Loucy (cell line): ENCODE measurements around the gene MORF4L2.
A peak's percentile ranks its signal among the peaks of the same experiment; 100 is the strongest.

Source experiments
- H2AFZ ChIP-seq: fragments of 200-600 bp; sonication (generic); 2 replicates; pipeline ENCODE4 v1.6.0; 2016; ENCODE audit warnings: antibody characterized with exemption, mild to moderate bottlenecking, low read length, moderate library complexity
- H3F3A ChIP-seq: fragments of 200-600 bp; 2 replicates; pipeline ENCODE4 v1.6.0; 2016; ENCODE audit warnings: antibody characterized with exemption, low read depth, mild to moderate bottlenecking
- H3K27me3 ChIP-seq: fragments of 200-600 bp; sonication (generic); 2 replicates; pipeline ENCODE4 v1.6.1; 2014; ENCODE audit warnings: low read length, mild to moderate bottlenecking; ENCODE audit not compliant: insufficient read depth, poor library complexity, severe bottlenecking
- H3K36me3 ChIP-seq: fragments of 200-600 bp; sonication (generic); 2 replicates; pipeline ENCODE4 v1.6.1; 2016; ENCODE audit warnings: low read length; ENCODE audit not compliant: insufficient read depth
- H3K4me1 ChIP-seq: fragments of 200-600 bp; sonication (generic); 2 replicates; pipeline ENCODE4 v1.5.1; 2014; ENCODE audit warnings: low read length, mild to moderate bottlenecking; ENCODE audit not compliant: insufficient read depth, poor library complexity, severe bottlenecking
- H3K4me2 ChIP-seq: fragments of 200-600 bp; sonication (generic); 2 replicates; pipeline ENCODE4 v1.6.0; 2014; ENCODE audit warnings: antibody characterized with exemption, low read length, low read depth, mild to moderate bottlenecking; ENCODE audit not compliant: poor library complexity, severe bottlenecking
- H3K4me3 ChIP-seq: fragments of 200-600 bp; sonication (generic); 2 replicates; pipeline ENCODE4 v1.5.1; 2014; ENCODE audit warnings: low read length, mild to moderate bottlenecking, mixed read lengths; ENCODE audit not compliant: poor library complexity, severe bottlenecking
- H3K79me2 ChIP-seq: fragments of 200-600 bp; sonication (generic); 2 replicates; pipeline ENCODE4 v1.6.1; 2014; ENCODE audit warnings: low read length; ENCODE audit not compliant: insufficient read depth
- H3K9ac ChIP-seq: fragments of 200-600 bp; sonication (generic); 2 replicates; pipeline ENCODE4 v1.6.0; 2014; ENCODE audit warnings: mild to moderate bottlenecking, low read depth, low read length, moderate library complexity; ENCODE audit not compliant: poor library complexity, severe bottlenecking
- H3K9me2 ChIP-seq: fragments of 200-600 bp; sonication (generic); replicated peaks from 2 replicates; pipeline ENCODE4 v1.6.1; 2016; ENCODE audit warnings: low read depth, low read length, mixed read lengths
- H3K9me3 ChIP-seq: fragments of 200-600 bp; sonication (generic); 2 replicates; pipeline ENCODE4 v1.6.1; 2014; ENCODE audit warnings: mild to moderate bottlenecking, antibody characterized with exemption, low read length, low read depth; ENCODE audit not compliant: insufficient read depth
- H4K20me1 ChIP-seq: fragments of 200-600 bp; sonication (generic); 2 replicates; pipeline ENCODE4 v1.6.0; 2014; ENCODE audit warnings: antibody characterized with exemption, low read length, mild to moderate bottlenecking; ENCODE audit not compliant: insufficient read depth, poor library complexity, severe bottlenecking
- EZH2phosphoT487 ChIP-seq: fragments of 200-600 bp; IDR thresholded peaks from 2 replicates; pipeline ENCODE4 v1.6.1; 2018; ENCODE audit warnings: antibody characterized with exemption, mild to moderate bottlenecking, moderate library complexity, borderline replicate concordance
- TF ChIP-seq, protein P1 (sequence below): fragments of 200-600 bp; sonication (generic); conservative IDR thresholded peaks from 2 replicates; pipeline ENCODE4 v1.5.1; 2014; ENCODE audit warnings: mild to moderate bottlenecking, antibody characterized with exemption, low read length

The MORF4L2 gene

DNA sequence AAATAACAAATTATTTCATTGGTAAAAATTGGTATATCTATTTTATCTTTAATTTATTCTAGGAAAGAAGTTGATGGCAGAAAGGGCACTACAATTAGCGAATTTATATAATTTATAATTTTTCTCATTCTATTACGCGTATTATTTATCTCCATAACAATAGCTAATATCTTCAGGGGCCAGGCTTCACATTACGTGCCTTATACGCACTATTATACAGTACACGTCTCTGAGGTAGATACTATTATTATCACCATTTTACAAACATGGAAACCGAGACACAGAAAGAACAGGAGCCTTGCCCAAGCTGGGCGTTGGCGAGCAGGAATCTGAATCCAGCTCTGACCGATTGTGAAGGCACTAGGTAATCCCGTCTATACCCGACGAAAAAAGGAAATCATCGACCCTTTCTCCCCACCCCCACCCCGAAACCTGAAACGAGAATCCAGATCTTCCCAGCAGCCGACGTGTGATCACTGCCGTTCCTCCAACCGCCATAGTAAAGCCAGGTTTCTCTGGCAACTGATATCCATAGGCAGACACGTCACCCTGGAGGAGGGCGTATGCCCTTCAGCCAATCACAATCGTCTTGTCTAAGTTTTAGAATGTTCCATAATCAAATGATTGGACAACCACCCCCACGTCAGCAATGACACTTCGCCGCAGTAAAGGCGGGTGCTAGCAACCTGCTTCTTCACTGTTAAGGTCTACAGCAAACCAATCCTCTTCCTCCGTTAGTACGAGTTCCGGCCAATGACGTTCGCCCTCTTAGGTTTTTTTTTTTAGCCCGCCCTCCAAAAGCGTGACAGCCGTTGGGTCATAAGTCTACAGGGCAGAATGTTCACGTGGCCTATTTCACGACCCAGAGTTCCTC is at the start of gene MORF4L2:
TSS of gene MORF4L2 (minus strand) at position 501 of the 874 bp plus-strand sequence. CDS start 9,672 bp downstream, outside the sequence.
- H3K79me2 ChIP-seq = peaks cover 53% of the 10 kb centered on the region
- H3K4me1 ChIP-seq = peaks cover 25% of the 10 kb centered on the region
- H3K9ac ChIP-seq = peak within 1 kb of the TSS; percentile 99
- no peaks in the 10 kb centered on the region for H3K9me3 ChIP-seq
- no peak for TF ChIP-seq EZH2phosphoT487
- TF ChIP-seq, protein P1, sequence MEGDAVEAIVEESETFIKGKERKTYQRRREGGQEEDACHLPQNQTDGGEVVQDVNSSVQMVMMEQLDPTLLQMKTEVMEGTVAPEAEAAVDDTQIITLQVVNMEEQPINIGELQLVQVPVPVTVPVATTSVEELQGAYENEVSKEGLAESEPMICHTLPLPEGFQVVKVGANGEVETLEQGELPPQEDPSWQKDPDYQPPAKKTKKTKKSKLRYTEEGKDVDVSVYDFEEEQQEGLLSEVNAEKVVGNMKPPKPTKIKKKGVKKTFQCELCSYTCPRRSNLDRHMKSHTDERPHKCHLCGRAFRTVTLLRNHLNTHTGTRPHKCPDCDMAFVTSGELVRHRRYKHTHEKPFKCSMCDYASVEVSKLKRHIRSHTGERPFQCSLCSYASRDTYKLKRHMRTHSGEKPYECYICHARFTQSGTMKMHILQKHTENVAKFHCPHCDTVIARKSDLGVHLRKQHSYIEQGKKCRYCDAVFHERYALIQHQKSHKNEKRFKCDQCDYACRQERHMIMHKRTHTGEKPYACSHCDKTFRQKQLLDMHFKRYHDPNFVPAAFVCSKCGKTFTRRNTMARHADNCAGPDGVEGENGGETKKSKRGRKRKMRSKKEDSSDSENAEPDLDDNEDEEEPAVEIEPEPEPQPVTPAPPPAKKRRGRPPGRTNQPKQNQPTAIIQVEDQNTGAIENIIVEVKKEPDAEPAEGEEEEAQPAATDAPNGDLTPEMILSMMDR = no peak
- H3K9me2 ChIP-seq = no peaks in the 10 kb centered on the region
- no peaks in the 10 kb centered on the region for H3K27me3 ChIP-seq
- H3K4me2 ChIP-seq = peak within 1 kb of the TSS; percentile 95
- H3F3A ChIP-seq = no peaks in the 10 kb centered on the region; the same call in 1 of the 2 replicates
- H3K4me3 ChIP-seq = peak within 1 kb of the TSS; percentile 99
- peak within 1 kb of the TSS; percentile 86 for H2AFZ ChIP-seq
- peaks cover 23% of the 10 kb centered on the region for H3K36me3 ChIP-seq
- peaks cover 38% of the 10 kb centered on the region for H4K20me1 ChIP-seq

- Histone ChIP-seq H3K4me3 (no peak overlapping the region), H4K20me1 (no peaks in the 10 kb centered on the region), H3F3A (no peaks in the 10 kb centered on the region), H3K9me3 (no peaks in the 10 kb centered on the region), H3K36me3 (no peaks in the 10 kb centered on the region), H3K79me2 (no peaks in the 10 kb centered on the region), H3K4me2 (no peak overlapping the region), H3K9ac (no peak overlapping the region), H3K4me1 (peaks cover 12% of the 10 kb centered on the region), H3K27me3 (no peaks in the 10 kb centered on the region), H3K9me2 (no peaks in the 10 kb centered on the region), H2AFZ (no peak overlapping the region)
- no peak for TF ChIP-seq EZH2phosphoT487
- TF ChIP-seq, protein P1 = no peak
Measured at GRCh38 chrX:103734125-103734760, 47.7 kb upstream of the MORF4L2 start.

GRCh38 chrX:103733017-103733416 is 46.5 kb upstream of the MORF4L2 start:
- H3F3A ChIP-seq = no peaks in the 10 kb centered on the region
- no peaks in the 10 kb centered on the region for H3K9me2 ChIP-seq
- H3K36me3 ChIP-seq = no peaks in the 10 kb centered on the region
- peaks cover 12% of the 10 kb centered on the region for H3K4me1 ChIP-seq
- H3K4me3 ChIP-seq = no peak overlapping the region
- H3K4me2 ChIP-seq = no peak overlapping the region
- no peaks in the 10 kb centered on the region for H4K20me1 ChIP-seq
- H3K9me3 ChIP-seq = no peaks in the 10 kb centered on the region
- H2AFZ ChIP-seq = no peak overlapping the region
- no peak overlapping the region for H3K9ac ChIP-seq
- no peak for TF ChIP-seq EZH2phosphoT487
- TF ChIP-seq, protein P1 = no peak
- H3K79me2 ChIP-seq = no peaks in the 10 kb centered on the region
- no peaks in the 10 kb centered on the region for H3K27me3 ChIP-seq
